OCI-LY1 (cell line): ENCODE results near the gene MFSD11.

ENCODE experiments used
- H2AFZ ChIP-seq: fragments of 200-600 bp; sonication (generic), shearing (Covaris generic); 2 replicates; pipeline ENCODE4 v1.6.0; 2014; ENCODE audit warnings: antibody characterized with exemption, mild to moderate bottlenecking, low read length
- H3F3A ChIP-seq: fragments of 200-600 bp; sonication (generic), shearing (Covaris generic); 2 replicates; pipeline ENCODE4 v1.6.0; 2014; ENCODE audit warnings: mild to moderate bottlenecking, antibody characterized with exemption, low read length, moderate library complexity; ENCODE audit not compliant: insufficient read depth
- H3K27ac ChIP-seq: fragments of 200-600 bp; sonication (generic); 2 replicates; pipeline ENCODE4 v1.5.1; 2014; ENCODE audit warnings: low read length, mixed run types, mild to moderate bottlenecking, low read depth; ENCODE audit not compliant: poor library complexity, severe bottlenecking
- H3K27me3 ChIP-seq: fragments of 200-600 bp; sonication (generic); 2 replicates; pipeline ENCODE4 v1.6.0; 2014; ENCODE audit warnings: antibody characterized with exemption, mild to moderate bottlenecking, low read length, moderate library complexity; ENCODE audit not compliant: insufficient read depth
- H3K36me3 ChIP-seq: fragments of 200-600 bp; sonication (generic); 2 replicates; pipeline ENCODE4 v1.6.1; 2014; ENCODE audit warnings: mild to moderate bottlenecking, antibody characterized with exemption, low read length, moderate library complexity, mixed read lengths; ENCODE audit not compliant: insufficient read depth
- H3K4me1 ChIP-seq: fragments of 200-600 bp; sonication (generic); 2 replicates; pipeline ENCODE4 v1.5.1; 2014; ENCODE audit warnings: mild to moderate bottlenecking, low read length, moderate library complexity; ENCODE audit not compliant: insufficient read depth, severe bottlenecking
- H3K4me2 ChIP-seq: fragments of 200-600 bp; sonication (generic), shearing (Covaris generic); 2 replicates; pipeline ENCODE4 v1.6.1; 2014; ENCODE audit warnings: low read length
- H3K4me3 ChIP-seq: fragments of 200-600 bp; sonication (generic); 2 replicates; pipeline ENCODE4 v1.5.1; 2014; ENCODE audit warnings: low read length, low read depth, mild to moderate bottlenecking, mixed read lengths; ENCODE audit not compliant: poor library complexity, severe bottlenecking
- H3K79me2 ChIP-seq: fragments of 200-600 bp; shearing (Covaris generic); 2 replicates; pipeline ENCODE4 v1.6.1; 2016; ENCODE audit warnings: mixed run types, low read length, mixed read lengths; ENCODE audit not compliant: insufficient read depth
- H3K9ac ChIP-seq: fragments of 200-600 bp; sonication (generic), shearing (Covaris generic); 2 replicates; pipeline ENCODE4 v1.6.1; 2014; ENCODE audit warnings: mild to moderate bottlenecking, low read length, mixed read lengths
- H3K9me2 ChIP-seq: fragments of 200-600 bp; sonication (generic), shearing (Covaris generic); 2 replicates; pipeline ENCODE4 v1.6.1; 2014; ENCODE audit warnings: low read depth, mild to moderate bottlenecking, low read length, mixed read lengths
- H3K9me3 ChIP-seq: fragments of 200-600 bp; shearing (Covaris generic); 2 replicates; pipeline ENCODE4 v1.6.1; 2014; ENCODE audit warnings: low read length, mixed read lengths
- H4K20me1 ChIP-seq: fragments of 200-600 bp; sonication (generic), shearing (Covaris generic); 2 replicates; pipeline ENCODE4 v1.6.0; 2016; ENCODE audit warnings: mild to moderate bottlenecking, low read length; ENCODE audit not compliant: insufficient read depth
- CTCF ChIP-seq: fragments of 200-600 bp; sonication (generic), shearing (Covaris generic); IDR thresholded peaks from 2 replicates; pipeline ENCODE4 v1.5.1; 2017; ENCODE audit warnings: mild to moderate bottlenecking, antibody characterized with exemption, low read length, moderate library complexity, mixed read lengths
- EZH2 ChIP-seq: fragments of 200-600 bp; sonication (generic), shearing (Covaris generic); IDR thresholded peaks from 2 replicates; pipeline ENCODE4 v1.8.0; 2017; ENCODE audit warnings: borderline replicate concordance, mixed run types, mild to moderate bottlenecking, antibody characterized with exemption, low read length, moderate library complexity, mixed read lengths

Gene MFSD11

DNA sequence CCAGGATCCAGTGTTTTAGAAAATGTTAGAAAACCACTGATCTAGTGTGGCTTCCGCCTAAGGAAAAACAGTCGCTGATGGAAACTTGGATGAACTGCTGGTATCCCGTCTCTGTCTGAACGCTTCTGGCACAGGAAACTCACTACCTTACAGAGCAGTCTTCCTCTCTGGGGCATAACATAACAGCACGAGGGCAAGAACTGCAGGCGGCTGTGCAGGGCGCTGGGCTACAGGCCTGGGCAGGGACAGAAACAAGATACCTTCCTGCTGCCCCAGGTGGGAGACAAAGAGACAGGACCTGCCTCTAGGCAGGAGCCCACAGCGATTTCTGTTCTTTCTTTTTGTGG lies 37.7 kb upstream of the MFSD11 start:
- no peak for TF ChIP-seq CTCF
- no peak for TF ChIP-seq EZH2
- H3K4me2 ChIP-seq: no peak overlapping the region

DNA sequence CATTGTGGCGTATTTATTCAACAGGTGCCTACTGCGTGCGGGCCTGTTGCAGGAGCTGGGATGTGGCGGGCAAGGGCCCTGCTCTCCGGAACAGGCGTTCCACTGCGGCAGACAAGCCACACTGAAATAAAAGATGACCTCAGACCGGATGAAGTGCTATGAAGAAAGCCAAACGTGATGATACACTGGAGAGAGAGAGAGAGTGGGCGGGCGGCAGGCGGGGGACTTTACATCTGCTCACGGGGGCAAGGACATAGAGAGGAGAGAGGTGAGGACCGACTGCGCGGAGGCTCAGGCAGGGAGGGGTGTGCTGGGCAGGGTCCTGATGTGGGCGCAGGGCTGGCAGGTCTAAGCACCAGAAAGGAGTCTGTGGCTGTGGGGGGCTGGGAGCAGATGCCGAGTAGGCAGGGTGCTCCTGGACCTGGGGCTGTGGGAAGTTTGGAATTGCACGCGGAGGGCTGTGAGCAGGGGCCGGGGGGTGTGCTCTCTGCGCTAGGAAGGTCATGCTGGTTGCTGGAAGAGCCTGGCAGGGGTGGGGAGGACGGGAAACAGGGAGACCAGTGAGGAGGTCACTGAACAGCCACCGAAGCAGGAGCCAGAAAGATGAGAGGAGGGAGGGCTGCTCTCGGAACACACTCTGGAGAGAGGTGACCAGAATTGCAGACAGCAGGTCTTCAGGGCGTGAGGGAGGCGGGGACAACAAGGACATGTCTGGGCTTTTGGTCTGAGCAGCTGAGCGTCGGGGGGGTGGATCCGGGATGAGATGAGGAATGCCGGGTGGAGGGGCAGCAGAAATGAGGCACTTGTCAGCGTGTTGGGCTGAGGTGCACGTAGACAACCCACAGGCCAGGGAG lies 37.1 kb upstream of the MFSD11 start:
- Histone ChIP-seq H3K27ac (no peak overlapping the region), H2AFZ (no peak overlapping the region)

More for the DNA sequence above, 37.7 kb upstream of the MFSD11 start:
- Histone ChIP-seq H2AFZ (no peak overlapping the region), H3K9me2 (no peaks in the 10 kb centered on the region), H3K27me3 (peaks cover 3% of the 10 kb centered on the region; the same call in 1 of the 2 replicates), H3K36me3 (no peaks in the 10 kb centered on the region), H3K4me1 (peaks cover 4% of the 10 kb centered on the region), H3K79me2 (no peaks in the 10 kb centered on the region), H3K4me3 (no peak overlapping the region), H3K9me3 (no peaks in the 10 kb centered on the region), H4K20me1 (no peaks in the 10 kb centered on the region), H3K9ac (no peak overlapping the region), H3F3A (no peaks in the 10 kb centered on the region), H3K27ac (no peak overlapping the region)

DNA sequence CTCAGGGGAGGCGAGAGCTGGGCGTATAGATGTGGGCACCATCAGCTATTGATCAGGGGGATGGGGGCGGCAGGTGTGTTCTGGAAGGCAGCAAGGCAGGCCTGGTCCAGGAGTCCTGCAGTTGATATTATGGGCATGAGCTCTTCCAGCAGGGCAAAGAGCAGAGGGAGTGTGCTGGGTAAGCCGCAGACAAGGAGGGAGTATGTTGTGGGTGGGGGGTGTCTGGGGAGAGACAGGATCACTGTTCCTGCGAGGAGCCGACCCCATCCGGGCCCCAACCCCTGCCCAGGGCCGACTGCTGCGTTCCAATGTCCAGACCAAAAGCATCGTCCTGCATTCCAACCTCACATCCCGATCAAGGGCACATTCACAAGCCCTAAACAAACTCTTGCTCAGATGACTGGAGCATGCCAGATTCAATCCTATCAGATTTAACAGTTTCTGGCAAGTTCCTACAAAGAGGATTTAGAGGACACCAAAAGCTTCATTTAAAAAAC lies 36.4 kb upstream of the MFSD11 start:
- H3K9me2 ChIP-seq: no peaks in the 10 kb centered on the region
- no peaks in the 10 kb centered on the region for H3K9me3 ChIP-seq
- TF ChIP-seq CTCF (no peak), EZH2 (no peak)
- no peak overlapping the region for H3K4me2 ChIP-seq
- H3K4me3 ChIP-seq: no peak overlapping the region
- no peak overlapping the region for H3K9ac ChIP-seq
- H3K27ac ChIP-seq: no peak overlapping the region
- H3K27me3 ChIP-seq: peaks cover 3% of the 10 kb centered on the region; the same call in 1 of the 2 replicates
- H2AFZ ChIP-seq: no peak overlapping the region
- H4K20me1 ChIP-seq: no peaks in the 10 kb centered on the region
- H3K79me2 ChIP-seq: no peaks in the 10 kb centered on the region
- H3K36me3 ChIP-seq: no peaks in the 10 kb centered on the region
- H3F3A ChIP-seq: no peaks in the 10 kb centered on the region
- H3K4me1 ChIP-seq: peaks cover 4% of the 10 kb centered on the region

More for the DNA sequence above, 37.1 kb upstream of the MFSD11 start:
- Histone ChIP-seq H3K4me1 (peaks cover 4% of the 10 kb centered on the region), H3K9ac (no peak overlapping the region), H3K36me3 (no peaks in the 10 kb centered on the region), H3K9me2 (no peaks in the 10 kb centered on the region), H3K27me3 (peaks cover 3% of the 10 kb centered on the region; the same call in 1 of the 2 replicates), H3K79me2 (no peaks in the 10 kb centered on the region), H3K4me2 (no peak overlapping the region; the same call in 1 of the 2 replicates), H3K4me3 (no peak overlapping the region), H3K9me3 (no peaks in the 10 kb centered on the region), H3F3A (no peaks in the 10 kb centered on the region), H4K20me1 (no peaks in the 10 kb centered on the region)
- no peak for TF ChIP-seq EZH2
